Activated CD8-positive, alpha-beta memory T cell treated with anti-CD3 and anti-CD28 coated beads for 48 hours (primary cell): ENCODE data around the gene MEIS2.
"Not testable (repeated sequence)": the region's sequence is repeated elsewhere in the genome, so short reads cannot be mapped to it uniquely, and the experiment has no call there.

Experiments
- DNase-seq, 3 experiments: peaks; one replicate each; pipeline ENCODE4 v3.0.0-alpha.2; 2020; ENCODE audit warnings: low read depth in 2 of 3, low spot score in 2 of 3

The MEIS2 gene

DNA sequence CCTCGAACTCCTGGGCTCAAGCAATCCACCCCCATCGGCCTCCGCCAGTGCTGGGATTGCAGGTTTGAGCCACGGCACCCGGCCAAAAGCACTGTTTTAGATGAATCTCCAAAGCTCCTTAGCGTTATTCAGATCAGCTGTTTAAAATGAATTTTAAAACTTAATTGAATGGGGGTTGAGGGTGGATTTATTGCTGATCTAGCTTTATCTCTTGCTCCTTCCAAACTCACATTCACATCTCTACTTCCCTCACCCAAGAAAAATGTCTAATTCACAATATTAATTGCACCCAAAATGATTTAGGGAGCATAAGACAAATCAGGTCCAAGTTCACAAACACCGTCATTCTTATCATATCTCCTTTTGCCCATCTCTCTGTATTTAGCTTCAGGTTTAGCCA, 89.8 kb downstream of the MEIS2 start:
- DNase-seq = no peak

DNA sequence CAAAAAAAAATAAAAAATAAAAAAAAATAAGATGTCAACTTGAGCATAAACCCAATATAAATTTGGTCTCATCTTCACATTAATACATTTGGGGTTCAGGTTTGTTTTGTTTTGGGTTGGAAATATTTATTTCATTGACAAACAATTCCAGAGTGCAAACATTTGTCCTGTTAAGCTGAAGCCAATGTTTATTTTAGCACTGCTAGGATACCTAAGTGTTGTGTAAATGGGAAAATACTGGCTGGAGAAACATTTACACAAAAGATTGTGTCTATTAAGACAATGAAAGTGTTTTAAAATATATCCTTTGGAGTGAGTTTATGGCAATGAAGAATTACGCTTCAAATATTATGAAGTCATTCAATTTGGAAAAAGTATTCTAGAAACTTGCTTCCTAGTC, 91.1 kb downstream of the MEIS2 start:
- DNase-seq = no peak

DNA sequence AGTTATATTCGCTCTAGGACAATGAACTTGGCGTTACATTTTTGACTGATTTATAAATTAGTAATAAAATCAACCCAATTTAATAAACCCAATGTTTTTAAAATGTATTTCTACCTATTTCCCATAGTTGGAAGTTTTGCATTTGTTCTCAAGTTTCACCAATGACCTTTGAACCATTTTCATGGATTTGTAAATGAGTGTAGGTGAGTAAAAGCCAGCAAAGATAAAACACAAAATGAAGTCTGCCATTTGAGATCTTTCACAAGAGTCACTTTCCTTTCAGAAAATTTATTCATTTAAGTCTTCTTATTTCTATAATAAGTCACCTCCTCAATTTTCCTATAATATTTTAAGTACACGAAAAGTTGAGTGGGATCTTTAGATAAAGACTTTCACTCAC, 92.1 kb downstream of the MEIS2 start:
- DNase-seq = no peak

DNA sequence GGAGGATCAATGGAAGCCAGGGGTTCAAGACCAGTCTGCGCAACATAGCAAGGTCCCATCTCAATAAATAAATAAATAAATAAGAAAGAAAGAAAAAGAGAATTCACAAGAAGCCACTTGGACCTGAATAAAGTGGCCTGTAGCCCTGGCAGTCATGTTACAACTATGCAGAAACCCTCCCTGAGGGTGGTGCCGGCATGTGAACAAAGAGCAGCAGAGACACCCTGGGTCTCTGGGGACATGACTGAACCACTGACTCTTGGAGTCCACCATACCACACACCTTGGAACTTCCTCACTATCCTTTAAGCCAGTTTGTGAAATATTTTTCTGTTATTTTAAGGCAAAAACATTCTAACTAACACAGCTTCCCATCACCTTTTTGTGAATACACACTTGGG, 93.0 kb downstream of the MEIS2 start:
- DNase-seq = no peak

DNA sequence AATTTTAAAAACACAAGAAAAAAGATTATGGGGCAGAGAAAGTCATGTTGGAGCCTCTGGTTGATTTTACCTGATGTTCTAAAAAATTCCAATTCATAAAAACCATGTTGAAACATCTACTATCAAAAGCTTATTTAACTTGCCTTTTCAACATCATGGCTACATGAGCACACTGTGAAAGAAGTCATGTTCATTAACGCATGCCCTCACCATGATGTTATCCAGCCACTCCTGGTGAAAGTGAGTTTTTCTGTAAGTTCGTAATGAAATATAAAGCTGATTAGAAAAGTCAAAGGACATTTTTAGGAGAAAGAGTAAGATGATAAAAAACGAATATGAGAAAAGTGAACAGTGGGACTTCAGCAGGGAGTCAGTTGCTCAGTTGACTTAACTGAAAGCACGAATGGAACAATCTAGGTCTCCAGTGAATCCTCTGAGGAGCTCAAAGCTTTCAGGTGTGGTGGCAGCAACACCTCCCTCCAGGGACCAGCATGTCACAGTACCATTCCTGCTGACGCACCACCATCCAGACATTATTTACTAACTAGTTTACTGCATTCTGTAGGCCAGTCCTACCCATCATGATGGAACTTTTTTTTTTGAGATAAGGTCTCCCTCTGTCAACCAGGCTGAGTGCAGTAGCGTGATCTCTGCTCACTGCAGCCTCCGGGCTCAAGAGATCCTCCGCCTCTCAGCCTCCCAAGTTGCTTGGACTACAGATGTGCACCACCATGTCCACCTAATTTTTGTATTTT, 95.2 kb downstream of the MEIS2 start:
- DNase-seq = no peak

DNA sequence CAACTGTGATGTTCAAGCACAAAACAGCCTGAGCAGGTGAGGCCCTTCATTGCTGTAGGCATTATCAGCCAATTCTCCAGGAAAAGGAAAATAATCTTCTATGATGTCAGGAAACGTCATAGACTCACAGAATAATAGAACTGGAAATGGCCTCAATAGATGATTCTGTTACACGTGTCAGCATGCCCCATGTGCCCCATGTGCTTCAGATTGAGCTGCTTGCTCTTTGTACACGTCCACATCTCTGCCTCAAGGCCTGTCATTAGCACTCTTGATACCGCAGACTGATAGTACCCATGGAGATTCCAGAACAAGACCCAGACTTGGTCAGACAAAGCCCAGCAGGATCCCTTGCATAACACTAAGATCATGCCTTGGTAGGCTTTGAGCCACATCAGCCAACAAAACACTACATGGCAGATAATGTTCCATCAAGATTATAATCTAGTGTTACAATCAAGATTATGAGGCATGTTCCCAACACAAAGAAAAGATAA, 95.9 kb downstream of the MEIS2 start:
- no peak for DNase-seq

DNA sequence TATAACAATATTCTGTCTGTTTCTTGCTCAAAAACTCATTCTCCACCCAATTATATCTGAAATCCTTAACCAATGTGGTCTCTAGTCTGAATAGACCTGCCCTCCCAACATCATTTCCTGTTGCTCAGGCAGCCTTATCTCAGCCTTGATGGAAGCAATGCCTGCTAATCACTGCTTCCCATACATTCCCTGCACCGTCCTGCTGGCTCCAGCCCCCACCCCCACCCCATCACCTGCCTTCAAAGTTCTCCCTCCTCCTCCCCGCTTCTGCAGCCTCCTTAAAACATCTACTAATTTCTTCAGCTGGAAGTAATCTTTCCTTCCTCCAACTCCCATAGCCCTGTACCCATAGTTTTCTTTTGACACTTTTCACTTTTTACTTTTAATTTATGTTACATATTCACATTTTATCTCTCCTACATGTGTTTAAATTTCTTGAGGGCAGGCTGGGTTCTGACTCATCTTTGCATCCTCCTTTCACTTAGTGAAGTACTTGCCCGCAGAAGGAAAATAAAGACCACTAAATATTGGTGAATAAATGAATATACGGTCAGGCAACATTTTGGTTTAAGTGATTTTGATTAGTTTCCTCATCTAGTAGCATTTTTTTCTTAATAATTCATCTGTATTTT, 98.2 kb downstream of the MEIS2 start:
- no peak for DNase-seq

DNA sequence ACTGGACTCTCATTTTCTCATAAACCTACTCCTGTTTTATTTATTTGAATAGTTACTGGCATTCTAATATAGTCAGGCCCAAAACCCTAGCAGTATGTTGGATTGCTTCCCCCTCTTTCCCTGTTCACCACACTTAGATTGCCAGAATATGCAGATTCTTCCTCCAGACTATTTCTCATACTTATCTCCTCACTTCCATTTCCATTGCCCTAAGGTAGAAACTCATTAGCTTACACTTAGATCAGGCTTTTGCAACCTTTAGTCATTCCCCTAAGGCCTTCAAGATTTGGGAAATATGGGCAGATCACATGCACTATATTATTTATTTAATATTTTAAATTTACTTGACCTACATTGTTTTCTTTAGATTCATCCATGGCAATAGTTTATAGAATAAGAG, 98.9 kb downstream of the MEIS2 start:
- no peak for DNase-seq

DNA sequence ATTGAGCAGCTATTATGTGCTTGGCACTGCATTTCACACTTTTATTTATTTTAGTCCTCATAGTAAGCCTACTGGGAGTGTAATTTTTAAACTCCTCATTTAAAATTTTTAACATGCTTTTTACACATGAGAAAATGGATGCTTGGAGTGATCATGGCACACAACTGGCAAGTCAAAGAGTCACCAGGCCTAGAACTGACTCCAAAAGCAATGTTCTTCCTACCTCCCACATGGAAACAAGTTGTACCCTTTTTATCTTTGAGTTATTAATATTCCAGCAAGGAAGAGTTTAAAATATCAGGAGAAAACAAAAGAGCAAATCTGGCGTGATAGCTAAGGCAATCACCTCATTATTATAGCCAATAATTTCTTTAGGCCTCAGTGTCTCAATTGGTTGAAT, 100.6 kb downstream of the MEIS2 start:
- DNase-seq = no peak

DNA sequence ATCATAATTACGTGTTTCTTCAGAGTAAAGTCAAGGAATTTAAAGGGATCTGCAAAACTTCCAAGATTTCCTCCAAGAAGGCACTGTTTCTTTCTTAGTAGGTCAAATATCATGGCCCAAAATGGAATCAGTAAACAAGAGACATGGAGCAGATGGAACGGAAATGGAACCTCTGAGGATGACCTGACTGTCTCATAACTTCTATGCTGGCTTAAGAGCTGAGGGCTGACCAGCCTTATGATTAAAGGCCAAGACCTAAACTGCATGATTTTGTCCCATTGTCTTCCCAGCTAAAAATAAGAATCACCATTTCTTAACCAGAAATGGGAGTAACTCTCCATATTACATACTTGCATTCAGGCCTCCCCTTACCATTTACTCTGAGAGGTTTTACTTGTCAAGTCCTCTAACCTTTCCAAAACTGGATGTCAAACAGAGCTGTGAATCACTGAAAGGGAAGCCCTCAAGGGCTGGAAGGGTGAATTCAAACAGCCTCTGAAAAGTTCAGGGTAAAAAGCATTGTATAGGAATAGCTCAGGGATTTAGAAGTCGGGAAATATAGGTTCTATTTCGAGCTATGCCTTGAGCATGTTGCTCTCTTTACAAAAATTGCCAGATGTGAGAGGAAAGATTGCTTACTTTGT, 103.7 kb downstream of the MEIS2 start:
- DNase-seq = no peak

DNA sequence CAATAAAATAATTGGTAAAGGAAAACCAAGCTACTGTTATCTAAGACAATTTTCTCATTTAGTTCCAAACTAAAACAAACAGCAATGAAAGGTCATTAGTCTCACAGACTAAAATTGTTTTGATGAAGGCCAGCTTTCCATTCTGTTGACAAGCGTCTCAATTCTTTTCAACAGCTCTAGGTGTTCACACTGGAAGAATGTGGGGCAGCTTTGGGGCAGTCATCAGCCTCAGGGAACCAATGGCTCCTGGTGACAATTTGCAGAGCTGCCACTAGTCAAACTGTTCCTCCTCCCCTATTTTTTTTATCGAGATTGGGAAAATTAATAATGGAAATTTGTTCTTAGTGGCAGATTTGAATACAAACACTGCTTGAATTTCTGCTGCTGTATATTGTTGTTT, 104.2 kb downstream of the MEIS2 start:
- no peak for DNase-seq

DNA sequence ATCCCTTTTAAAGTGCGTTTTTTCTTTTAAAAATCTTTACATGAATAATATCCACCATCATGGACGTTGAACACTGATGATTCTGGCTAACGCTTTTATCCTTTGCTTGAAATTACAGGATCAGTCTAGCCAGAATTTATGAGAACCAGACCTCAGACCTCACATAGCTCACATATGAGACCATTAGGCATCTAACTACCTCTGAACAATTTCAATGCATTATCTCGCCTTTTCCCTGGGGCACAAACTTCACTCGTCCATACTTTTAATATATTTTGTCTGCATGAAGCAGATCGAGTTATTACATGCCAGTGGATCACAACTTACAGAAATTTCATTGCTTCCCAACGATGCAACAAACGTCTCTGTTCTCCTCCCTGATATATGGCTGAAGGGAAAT, 105.6 kb downstream of the MEIS2 start:
- DNase-seq = no peak

DNA sequence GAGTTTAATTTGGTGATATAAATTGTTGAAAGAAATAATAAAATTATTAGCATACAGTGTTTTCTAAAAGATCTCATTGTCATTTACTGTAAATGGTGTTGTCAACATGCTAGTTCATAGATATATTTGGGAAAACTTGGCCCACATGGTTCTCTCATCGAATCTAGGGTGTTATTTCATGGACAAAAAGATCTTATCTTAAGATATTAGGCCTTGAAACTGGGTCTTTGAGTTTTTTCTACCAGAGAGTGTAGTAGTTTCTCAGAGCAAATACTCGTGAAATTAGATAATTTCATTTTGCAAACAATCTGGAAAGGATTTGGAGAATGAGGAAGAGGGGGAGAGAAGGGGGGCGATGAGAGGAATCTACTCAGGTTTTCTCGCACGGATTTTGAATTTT, 107.9 kb downstream of the MEIS2 start:
- no peak for DNase-seq

DNA sequence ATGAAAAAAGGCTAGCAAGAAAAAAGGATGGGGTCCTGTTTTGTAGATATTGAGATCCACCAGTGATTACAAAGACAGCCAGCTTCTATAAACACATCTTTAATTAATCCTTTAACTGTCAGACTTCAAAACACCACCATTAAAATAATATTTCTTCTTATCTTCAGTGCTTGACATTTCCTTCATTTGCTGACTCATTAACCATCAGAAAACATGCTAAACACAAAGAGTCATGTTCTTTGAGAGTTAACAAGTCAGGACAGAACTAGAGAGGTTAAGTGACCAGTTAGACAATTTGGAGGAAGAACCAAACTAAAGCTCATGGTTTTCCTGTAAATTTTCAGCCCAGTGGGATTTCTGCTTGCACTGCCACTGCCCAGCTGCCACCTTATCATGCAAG, 111.4 kb downstream of the MEIS2 start:
- no peak for DNase-seq

DNA sequence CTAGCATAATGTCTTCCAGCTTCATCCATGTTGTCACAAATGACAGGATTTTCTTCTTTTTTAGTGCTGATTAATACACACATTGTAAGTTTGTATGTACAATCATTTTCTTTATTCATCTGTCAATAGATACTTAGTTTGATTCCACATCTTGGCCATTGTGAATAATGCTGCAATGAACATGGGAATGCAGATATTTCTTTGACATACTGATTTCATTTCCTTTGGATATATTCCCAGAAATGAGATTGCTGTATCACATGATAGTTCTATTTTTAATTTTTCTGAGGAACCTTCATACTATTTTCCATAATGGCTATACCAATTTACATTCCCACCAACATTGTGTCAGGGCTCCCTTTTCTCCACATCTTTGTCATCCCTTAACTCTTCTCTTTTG, 117.9 kb downstream of the MEIS2 start:
- DNase-seq = no peak

DNA sequence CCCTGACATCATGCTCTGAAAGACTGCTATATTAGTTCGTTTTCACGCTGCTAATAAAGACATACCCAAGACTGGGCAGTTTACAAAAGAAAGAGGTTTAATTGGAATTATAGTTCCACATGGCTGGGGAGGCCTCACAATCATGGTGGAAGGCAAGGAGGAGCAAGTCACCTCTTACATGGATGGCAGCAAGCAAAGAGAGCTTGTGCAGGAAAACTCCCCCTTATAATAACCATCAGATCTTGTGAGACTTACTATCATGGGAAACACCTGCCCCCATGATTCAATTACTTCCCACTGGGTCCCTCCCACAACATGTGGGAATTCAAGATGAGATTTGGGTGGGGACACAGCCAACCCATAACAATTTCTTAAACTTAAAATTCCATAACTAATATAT, 120.1 kb downstream of the MEIS2 start:
- not testable (repeated sequence) for DNase-seq

DNA sequence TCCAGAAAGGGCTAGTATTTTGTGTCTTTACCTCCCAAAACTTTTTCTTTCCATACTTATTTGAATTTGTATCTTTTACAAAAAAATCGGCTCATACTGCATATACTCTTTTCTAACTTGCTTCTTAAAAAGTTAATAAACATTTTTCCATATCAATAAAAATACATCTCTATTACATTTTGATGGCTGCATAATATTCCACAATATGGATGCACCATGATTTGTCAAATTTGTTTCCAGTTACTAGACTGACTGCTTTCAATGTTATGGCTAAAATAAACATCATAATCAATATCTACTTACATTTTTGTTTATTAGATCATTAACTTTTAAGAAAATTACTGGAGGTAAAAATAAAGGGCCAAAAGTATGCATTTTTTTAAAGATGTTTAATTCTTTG, 121.7 kb downstream of the MEIS2 start:
- DNase-seq = no peak

DNA sequence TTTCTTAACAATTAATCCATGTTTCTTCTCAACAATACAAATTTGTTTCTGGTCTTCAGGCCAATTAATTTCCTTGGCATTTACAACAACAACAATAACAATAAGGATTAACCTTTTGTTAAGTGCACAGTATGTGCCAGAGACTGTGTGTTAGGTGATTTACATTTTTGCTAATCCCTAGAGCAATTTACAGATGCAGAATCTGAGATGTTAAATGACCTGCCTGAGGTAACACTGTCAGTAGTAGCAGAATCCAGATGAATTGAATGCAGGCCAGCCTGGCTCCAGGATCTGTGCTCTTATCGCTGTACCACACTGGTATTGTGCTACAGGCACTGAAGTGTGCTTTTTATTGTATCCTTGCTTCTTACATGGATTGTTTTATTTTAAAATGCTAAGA, 122.2 kb downstream of the MEIS2 start:
- DNase-seq = no peak

DNA sequence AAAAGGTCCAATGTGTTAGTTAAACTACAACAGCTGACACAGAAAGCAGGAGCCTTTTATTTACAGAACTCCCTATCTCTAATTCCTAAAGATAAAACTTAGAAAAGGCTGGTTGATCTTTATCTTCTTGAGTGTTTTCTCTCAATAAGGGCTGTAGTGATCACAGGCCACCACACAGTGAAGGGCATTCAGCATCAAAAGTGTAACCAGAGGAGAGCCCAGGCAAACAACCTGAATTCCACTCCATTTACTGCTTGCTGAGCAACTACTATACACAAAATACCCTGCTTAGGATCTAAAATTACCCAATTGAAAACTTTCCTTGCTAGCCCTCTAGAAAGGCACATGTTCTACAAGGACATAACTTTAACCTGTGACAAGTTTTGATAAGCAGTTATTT, 122.7 kb downstream of the MEIS2 start:
- no peak for DNase-seq

DNA sequence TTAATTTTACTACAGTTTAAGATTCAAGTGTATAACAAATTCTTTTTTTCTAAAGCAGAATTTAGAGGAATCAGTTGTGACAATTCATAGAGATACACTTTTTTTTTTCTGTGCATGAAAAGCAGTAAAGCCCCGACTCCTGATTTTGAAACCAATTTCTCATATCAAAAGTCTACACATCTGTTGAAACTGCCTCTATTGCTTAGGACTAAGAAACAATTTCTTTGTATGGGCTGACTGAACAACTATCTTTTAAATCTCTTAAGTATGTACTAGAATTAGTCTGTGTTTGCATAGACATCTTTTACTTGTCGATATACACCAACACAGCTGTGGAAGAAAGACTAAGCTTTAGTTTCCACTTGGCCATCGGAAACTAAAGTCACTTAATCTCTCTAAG, 127.6 kb downstream of the MEIS2 start:
- DNase-seq = no peak

DNA sequence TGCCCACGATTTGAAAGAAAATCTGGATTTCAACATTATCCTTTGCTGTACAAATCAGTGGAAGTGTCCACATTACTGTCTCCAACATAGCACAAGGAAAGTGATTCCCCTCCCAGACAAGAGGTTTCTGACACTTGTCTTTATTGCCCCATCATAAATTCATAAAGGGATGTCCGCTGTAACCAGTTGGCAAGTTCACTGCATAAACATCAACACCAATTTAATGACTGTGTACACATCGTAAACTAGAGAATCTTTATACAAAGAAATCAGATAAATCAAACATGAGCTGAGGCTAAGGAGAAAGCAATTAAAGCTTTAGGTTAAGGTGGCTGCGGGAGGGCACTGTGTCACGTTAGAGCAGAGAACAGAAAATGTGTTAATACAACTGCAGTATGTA, 129.8 kb downstream of the MEIS2 start:
- DNase-seq = no peak

DNA sequence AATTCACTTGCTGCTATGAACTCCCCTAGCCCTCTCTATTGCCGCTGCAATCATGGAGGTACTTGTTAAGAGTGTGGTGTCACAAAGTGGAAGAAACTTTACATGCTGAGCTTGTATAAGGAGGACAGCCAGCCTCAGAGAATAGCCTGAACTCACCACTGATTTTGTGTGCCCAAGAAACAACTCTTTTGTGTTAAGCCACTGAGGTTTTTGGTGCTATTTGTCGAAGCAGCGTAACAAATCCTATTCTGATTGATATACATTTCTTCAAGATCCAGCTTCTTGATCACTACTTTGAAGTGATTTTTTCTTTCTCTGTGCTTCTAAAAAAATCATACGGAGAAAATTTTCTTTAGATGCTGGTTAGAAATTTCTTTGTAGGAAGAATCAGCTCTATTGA, 132.4 kb downstream of the MEIS2 start:
- no peak for DNase-seq

DNA sequence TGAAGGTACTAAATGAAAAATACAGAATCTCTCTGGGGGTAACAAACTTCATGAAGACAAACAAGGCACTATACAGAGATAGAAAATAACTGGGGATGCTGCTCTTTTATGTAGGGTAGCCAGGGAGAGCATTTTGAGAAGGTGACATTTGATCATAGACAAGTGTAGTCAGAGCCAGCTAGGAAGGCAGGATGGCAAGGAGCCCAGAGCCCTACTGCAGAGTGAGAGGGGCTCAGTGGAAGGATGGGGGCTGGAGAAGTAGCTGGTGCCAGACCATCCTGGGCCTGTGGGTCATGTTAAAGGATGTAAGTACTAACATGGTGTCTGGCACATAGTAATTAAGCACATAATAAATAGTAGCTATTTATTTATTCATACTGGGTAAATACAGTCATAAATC, 133.6 kb downstream of the MEIS2 start:
- no peak for DNase-seq
